ENCODE data around the gene PCDHGA10. TPM values are rescaled to one million over a fixed set of nuclear protein-coding genes. Genes with fewer than 3 reads are reported as not detected.
A peak's percentile ranks its signal among the peaks of the same experiment; 100 is the strongest.
"Not testable (repeated sequence)": the region's sequence is repeated elsewhere in the genome, so short reads cannot be mapped to it uniquely, and the experiment has no call there.

Gene PCDHGA10
- total and polyA plus RNA-seq, 11 donors = 1.1 to 11.3 (median 5.2) TPM

- ATAC-seq = peak in 3 of 4 donors; percentile 19 to 51 (median 49)
- 23 to 43% (median 26%) methylated on average over 37 of the region's 37 CpGs for WGBS, 4 donors
- no peak for TF ChIP-seq CTCF (IDR thresholded peaks at IDR 0.05)
- no peak for TF ChIP-seq POLR2A (IDR thresholded peaks at IDR 0.05)
- peak overlapping the region in 11 of 12 donors; percentile 19 to 58 (median 42) for H3K4me3 ChIP-seq
- H3K36me3 ChIP-seq = peaks cover 0 to 26% (median 0%) of the 10 kb centered on the region in 9 donors
- H3K4me1 ChIP-seq = peaks cover 0 to 16% (median 0%) of the 10 kb centered on the region in 12 donors
- H3K27me3 ChIP-seq = peaks cover 0 to 46% (median 0%) of the 10 kb centered on the region in 9 donors
- intact Hi-C loops (cut with DNase I) = loop anchor here in 4 of 10 donors (5.0 kb wide), 3 partner anchors 96 to 131 kb away; no protein-coding TSS in a partner anchor
- peak overlapping the region in 5 of 12 donors; percentile 25 to 67 (median 38) for H3K27ac ChIP-seq
- H3K9me3 ChIP-seq = peaks cover 0 to 99% (median 41%) of the 10 kb centered on the region in 12 donors
- DNase-seq = no peak
Observed at GRCh38 chr5:141431286-141431685, 18.5 kb downstream of the PCDHGA10 start.

GRCh38 chr5:141432308-141432707 is 19.5 kb downstream of the PCDHGA10 start:
- H3K36me3 ChIP-seq = peaks cover 0 to 22% (median 0%) of the 10 kb centered on the region in 9 donors
- not testable (repeated sequence) for H3K27ac ChIP-seq, ATAC-seq, DNase-seq, H3K4me3 ChIP-seq
- intact Hi-C loops (cut with DNase I) = loop anchor here in 4 of 10 donors (5.0 kb wide), 3 partner anchors 95 to 130 kb away; no protein-coding TSS in a partner anchor
- WGBS, 4 donors = 20 to 41% (median 41%) methylated on average over 1 to 38 of the region's 38 CpGs
- H3K27me3 ChIP-seq = peaks cover 0 to 44% (median 0%) of the 10 kb centered on the region in 9 donors
- H3K4me1 ChIP-seq = peaks cover 0 to 16% (median 0%) of the 10 kb centered on the region in 12 donors
- H3K9me3 ChIP-seq = peaks cover 0 to 99% (median 33%) of the 10 kb centered on the region in 12 donors

- peaks cover 0 to 44% (median 0%) of the 10 kb centered on the region in 9 donors for H3K27me3 ChIP-seq
- peaks cover 0 to 16% (median 0%) of the 10 kb centered on the region in 12 donors for H3K4me1 ChIP-seq
- peaks cover 0 to 99% (median 30%) of the 10 kb centered on the region in 12 donors for H3K9me3 ChIP-seq
- peaks cover 0 to 18% (median 0%) of the 10 kb centered on the region in 9 donors for H3K36me3 ChIP-seq
- ATAC-seq, DNase-seq, H3K4me3 ChIP-seq, H3K27ac ChIP-seq: not testable (repeated sequence)
- intact Hi-C loops (cut with DNase I) = loop anchor here in 4 of 10 donors (5.0 kb wide), 3 partner anchors 95 to 130 kb away; no protein-coding TSS in a partner anchor
- WGBS, 4 donors = 39 to 56% (median 49%) methylated on average over 14 to 29 of the region's 29 CpGs
Observed at GRCh38 chr5:141432726-141433125, 19.9 kb downstream of the PCDHGA10 start.

GRCh38 chr5:141434006-141434405 is 21.2 kb downstream of the PCDHGA10 start:
- intact Hi-C loops (cut with DNase I) = loop anchor here in 4 of 10 donors (5.0 kb wide), 3 partner anchors 93 to 128 kb away; no protein-coding TSS in a partner anchor
- no peak for ATAC-seq
- no peak for TF ChIP-seq POLR2A (IDR thresholded peaks at IDR 0.05)
- no peak for TF ChIP-seq CTCF (IDR thresholded peaks at IDR 0.05)
- Histone ChIP-seq H3K27ac (no peak overlapping the region), H3K4me1 (peaks cover 0 to 16% (median 0%) of the 10 kb centered on the region in 12 donors), H3K27me3 (peaks cover 0 to 44% (median 0%) of the 10 kb centered on the region in 9 donors), H3K36me3 (peaks cover 0 to 11% (median 0%) of the 10 kb centered on the region in 9 donors), H3K4me3 (no peak overlapping the region), H3K9me3 (peaks cover 0 to 98% (median 22%) of the 10 kb centered on the region in 12 donors)
- WGBS, 4 donors = 73 to 86% (median 82%) methylated on average over 2 of the region's 2 CpGs
- no peak for DNase-seq

GRCh38 chr5:141437221-141437620 is 24.4 kb downstream of the PCDHGA10 start:
- Histone ChIP-seq H3K9me3 (peaks cover 0 to 98% (median 25%) of the 10 kb centered on the region in 12 donors), H3K4me3 (no peak overlapping the region), H3K36me3 (peaks cover 0 to 7% (median 0%) of the 10 kb centered on the region in 9 donors), H3K4me1 (peaks cover 0 to 8% (median 0%) of the 10 kb centered on the region in 12 donors), H3K27ac (no peak overlapping the region), H3K27me3 (peaks cover 0 to 16% (median 0%) of the 10 kb centered on the region in 9 donors)
- DNase-seq = no peak
- WGBS, 4 donors = 93 to 97% (median 96%) methylated on average over 2 of the region's 2 CpGs
- no peak for TF ChIP-seq POLR2A (IDR thresholded peaks at IDR 0.05)
- no peak for TF ChIP-seq CTCF (IDR thresholded peaks at IDR 0.05)
- no peak for ATAC-seq
- intact Hi-C loops (cut with DNase I) = no loop called here

Measured in heart left ventricle (tissue), 16 donors.